Tibial nerve (tissue), 4 donors: ENCODE measurements around the gene ITSN2. TPM values are rescaled to one million over a fixed set of nuclear protein-coding genes. Genes with fewer than 3 reads are reported as not detected.
"Not testable (repeated sequence)": the region's sequence is repeated elsewhere in the genome, so short reads cannot be mapped to it uniquely, and the experiment has no call there.

ENCODE experiments used
- DNase-seq, 2 donors: peaks; one replicate each; pipeline ENCODE4 v3.0.0-alpha.2; 2019; ENCODE audit warnings: low spot score in 2 of 2
- H3K27ac ChIP-seq, 4 donors: fragments of 200-600 bp; sonication (generic) in 3 of 4; one replicate each; pipeline ENCODE4 v1.5.1; 2017 to 2019; ENCODE audit warnings: mild to moderate bottlenecking in 1 of 4
- H3K27me3 ChIP-seq, 2 donors: fragments of 200-600 bp; sonication (generic) in 1 of 2; one replicate each; pipeline versions ENCODE4 v1.5.1 to v1.6.0; 2017 to 2019
- H3K36me3 ChIP-seq, 3 donors: fragments of 200-600 bp; sonication (generic); one replicate each; pipeline ENCODE4 v1.5.1; 2018 to 2019
- H3K4me1 ChIP-seq, 4 donors: fragments of 200-600 bp; sonication (generic) in 3 of 4; one replicate each; pipeline ENCODE4 v1.5.1; 2017 to 2019
- H3K4me3 ChIP-seq, 4 donors: fragments of 200-600 bp; sonication (generic) in 3 of 4; one replicate each; pipeline ENCODE4 v1.5.1; 2017 to 2019; ENCODE audit warnings: mild to moderate bottlenecking in 1 of 4, moderate library complexity in 1 of 4
- H3K9me3 ChIP-seq, 4 donors: fragments of 200-600 bp; sonication (generic) in 3 of 4; one replicate each; pipeline ENCODE4 v1.5.1; 2017 to 2019
- CTCF ChIP-seq, 5 experiments: fragments of 200-600 bp in 3 of 5; fragments of 450-650 bp in 2 of 5; sonication (generic) in 3 of 5; IDR thresholded peaks; one replicate each; pipeline ENCODE4 v1.5.1; 2016 to 2019; ENCODE audit warnings: antibody characterized with exemption in 5 of 5, mild to moderate bottlenecking in 3 of 5, moderate library complexity in 2 of 5
- EP300 ChIP-seq, 2 donors: sonication (generic); formaldehyde crosslinking; IDR thresholded peaks; one replicate each; pipeline ENCODE4 v1.6.1; 2017; ENCODE audit warnings: antibody characterized with exemption in 2 of 2, mild to moderate bottlenecking in 1 of 2
- POLR2A ChIP-seq, 2 donors: fragments of 450-650 bp; IDR thresholded peaks; one replicate each; pipeline ENCODE4 v1.6.1; 2017; ENCODE audit warnings: antibody characterized with exemption in 2 of 2, mild to moderate bottlenecking in 2 of 2, moderate library complexity in 2 of 2
- WGBS, 2 donors: methylation state at CpG; one replicate each; pipeline ENCODE4 v1.1.5; 2018; 5-methylcytosine and 5-hydroxymethylcytosine counted together
- total RNA-seq, 4 donors: library from RNA; depleted of rRNA; stranded (reverse); fragments of >200 nt; gene quantifications; one replicate each; pipeline ENCODE4 v1.1.0, GENCODE V29; 2016

Gene ITSN2
- total RNA-seq = 10 to 100 TPM; 47.3 to 54.2 (median 48.7) TPM

GRCh38 chr2:24360050-24360962 lies at the start of gene ITSN2:
Gene ITSN2 (minus strand): TSS chr2:24360536. CDS start chr2:24328082, 32,454 bp downstream.
- TF ChIP-seq POLR2A (IDR thresholded peaks at IDR 0.05) (peak in 1 of 2 donors; percentile 60), EP300 (IDR thresholded peaks at IDR 0.05) (peak in 1 of 2 donors; percentile 69), CTCF (IDR thresholded peaks at IDR 0.05) (peak in 1 of 5 experiments; percentile 27)
- Histone ChIP-seq H3K36me3 (no peaks in the 10 kb centered on the region), H3K4me1 (peaks cover 0 to 45% (median 10%) of the 10 kb centered on the region in 4 donors), H3K27me3 (no peaks in the 10 kb centered on the region), H3K9me3 (no peaks in the 10 kb centered on the region), H3K4me3 (peak within 1 kb of the TSS; percentile 72 to 97 (median 86)), H3K27ac (peak within 1 kb of the TSS; percentile 87 to 99 (median 96))
- peak; percentile 52 to 66 for DNase-seq
- WGBS, 2 donors = 4 to 10% methylated on average over 15 to 31 of the region's 96 CpGs

- 76 to 78% methylated on average over 5 of the region's 5 CpGs for WGBS, 2 donors
- no peak for TF ChIP-seq CTCF (IDR thresholded peaks at IDR 0.05)
- peaks cover 0 to 1% of the 10 kb centered on the region in 2 donors for H3K27me3 ChIP-seq
- no peak for DNase-seq
- no peak overlapping the region for H3K27ac ChIP-seq
- H3K4me1 ChIP-seq = no peaks in the 10 kb centered on the region
- no peaks in the 10 kb centered on the region for H3K36me3 ChIP-seq
- H3K9me3 ChIP-seq = no peaks in the 10 kb centered on the region
- H3K4me3 ChIP-seq = no peak overlapping the region
Observed at GRCh38 chr2:24409171-24409570, 48.8 kb upstream of the ITSN2 start.

- 67 to 70% methylated on average over 8 of the region's 8 CpGs for WGBS, 2 donors
- not testable (repeated sequence) for H3K4me3 ChIP-seq, H3K9me3 ChIP-seq, DNase-seq, H3K27me3 ChIP-seq, H3K4me1 ChIP-seq, H3K36me3 ChIP-seq, H3K27ac ChIP-seq
Observed at GRCh38 chr2:24408704-24409103, 48.4 kb upstream of the ITSN2 start.

GRCh38 chr2:24404491-24404921 lies 44.2 kb upstream of the ITSN2 start:
- DNase-seq = no peak
- Histone ChIP-seq H3K36me3 (no peaks in the 10 kb centered on the region), H3K9me3 (no peaks in the 10 kb centered on the region), H3K4me3 (no peak overlapping the region), H3K27ac (no peak overlapping the region), H3K27me3 (peaks cover 0 to 25% of the 10 kb centered on the region in 2 donors), H3K4me1 (peaks cover 0 to 6% (median 5%) of the 10 kb centered on the region in 4 donors)
- 40 to 57% methylated on average over 7 of the region's 7 CpGs for WGBS, 2 donors
- no peak for TF ChIP-seq POLR2A (IDR thresholded peaks at IDR 0.05)
- TF ChIP-seq CTCF (IDR thresholded peaks at IDR 0.05) = no peak
- TF ChIP-seq EP300 (IDR thresholded peaks at IDR 0.05) = no peak

- Histone ChIP-seq H3K27me3 (peaks cover 0 to 25% of the 10 kb centered on the region in 2 donors), H3K9me3 (no peaks in the 10 kb centered on the region), H3K27ac (no peak overlapping the region), H3K4me1 (peaks cover 0 to 6% (median 5%) of the 10 kb centered on the region in 4 donors), H3K4me3 (no peak overlapping the region), H3K36me3 (no peaks in the 10 kb centered on the region)
- 87 to 89% methylated on average over 6 of the region's 6 CpGs for whole genome bisulfite sequencing, 2 donors
- TF ChIP-seq CTCF (IDR thresholded peaks at IDR 0.05) (no peak), EP300 (IDR thresholded peaks at IDR 0.05) (no peak), POLR2A (IDR thresholded peaks at IDR 0.05) (no peak)
- DNase-seq = no peak
Observed at GRCh38 chr2:24403832-24404212, 43.5 kb upstream of the ITSN2 start.
